KOPT-K1 (cell line): Measurements from ENCODE around the gene RPTOR.

Source experiments
- H3K27ac ChIP-seq: fragments of 200-600 bp; sonication (generic); 2 replicates; pipeline ENCODE4 v1.5.1; 2016; ENCODE audit warnings: antibody characterized with exemption, mild to moderate bottlenecking, low read depth, low read length; ENCODE audit not compliant: poor library complexity, severe bottlenecking
- H3K36me3 ChIP-seq: fragments of 200-600 bp; sonication (generic); 2 replicates; pipeline ENCODE4 v1.5.1; 2017; ENCODE audit warnings: antibody characterized with exemption, mild to moderate bottlenecking, low read length, moderate library complexity; ENCODE audit not compliant: insufficient read depth
- H3K9me3 ChIP-seq: fragments of 200-600 bp; sonication (generic); 2 replicates; pipeline ENCODE4 v1.5.1; 2017; ENCODE audit warnings: antibody characterized with exemption, low read length, mild to moderate bottlenecking; ENCODE audit not compliant: insufficient read depth, poor library complexity, severe bottlenecking

The RPTOR gene

DNA sequence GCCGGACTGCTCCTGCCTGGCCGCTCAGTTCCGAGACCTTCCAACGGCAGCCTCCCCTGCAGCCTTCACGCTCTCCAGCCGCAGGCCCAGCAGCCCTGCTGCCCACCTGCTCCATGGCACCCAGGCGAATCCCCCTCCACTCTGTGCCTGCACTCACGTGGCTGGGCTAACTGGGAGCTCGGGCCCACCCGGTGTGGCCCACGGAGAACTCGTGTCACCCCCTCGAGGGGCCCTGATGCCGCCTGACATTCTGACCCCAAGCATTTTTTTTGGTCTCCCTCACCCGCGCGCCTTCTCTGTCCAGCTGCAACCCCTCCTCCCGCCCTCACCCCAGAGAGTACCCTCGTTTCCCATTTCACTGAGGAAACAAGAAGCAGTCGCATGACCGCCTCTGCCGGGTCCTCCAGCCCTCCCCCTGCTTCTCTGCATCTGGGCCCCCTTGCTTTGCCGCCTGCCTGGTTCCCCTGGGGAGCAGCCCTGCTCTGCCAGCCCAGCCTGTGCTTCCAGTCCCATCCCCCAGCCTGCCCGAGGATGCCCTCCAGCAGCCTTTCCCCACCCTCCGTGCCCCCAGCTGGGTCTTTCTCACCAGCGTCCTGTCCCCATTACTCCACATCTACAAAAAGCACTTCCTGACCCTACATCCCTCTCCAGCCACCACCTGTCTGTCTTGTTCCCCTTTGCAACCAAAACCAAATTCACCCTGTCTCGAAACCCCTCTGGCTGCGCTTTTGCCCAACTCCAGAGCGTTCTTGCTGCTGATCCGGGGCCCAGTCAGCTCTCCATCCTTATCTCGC, 300.6 kb downstream of the RPTOR start:
- peaks cover 66% of the 10 kb centered on the region for H3K36me3 ChIP-seq
- H3K9me3 ChIP-seq, result no peaks in the 10 kb centered on the region
- H3K27ac ChIP-seq, result peak overlapping the region; percentile 89

DNA sequence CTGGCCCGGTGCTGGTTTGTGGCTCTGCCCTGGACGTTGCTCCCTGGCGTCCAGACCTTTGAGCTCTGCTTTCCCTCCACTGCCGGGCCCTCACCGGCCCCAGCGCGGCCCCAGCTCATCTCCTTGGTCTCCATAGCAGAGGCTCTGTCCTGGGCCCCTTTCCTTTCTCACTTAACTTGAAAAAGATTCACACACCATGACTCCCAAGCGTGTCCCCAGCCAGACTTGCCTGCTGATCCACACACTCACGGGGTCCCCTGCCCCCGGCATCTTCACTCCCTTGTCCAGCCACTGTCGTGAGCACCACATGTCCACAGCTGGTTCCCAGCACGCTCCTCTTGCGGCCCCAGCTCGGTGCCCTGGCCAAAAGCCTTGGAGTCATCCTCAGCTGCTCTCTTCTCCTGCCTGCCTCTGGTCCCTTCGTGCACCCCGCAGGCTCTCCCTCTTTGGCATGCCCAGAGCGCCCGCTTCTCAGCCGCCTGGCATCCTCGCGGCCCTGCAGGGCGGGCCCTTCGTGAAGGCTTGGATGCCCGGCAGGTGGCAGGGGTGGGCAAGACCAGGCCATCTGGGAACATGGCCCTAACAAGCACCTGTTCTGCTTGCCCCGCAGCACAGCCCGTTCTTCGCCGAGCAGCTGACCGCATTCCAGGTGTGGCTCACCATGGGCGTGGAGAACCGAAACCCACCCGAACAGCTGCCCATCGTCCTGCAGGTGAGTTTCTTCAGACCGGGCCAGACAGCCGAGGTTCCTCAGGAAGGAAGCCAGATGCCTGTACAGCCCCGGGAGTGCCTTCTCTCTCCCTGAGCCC, 301.4 kb downstream of the RPTOR start:
- Histone ChIP-seq H3K27ac (peak overlapping the region; percentile 89), H3K9me3 (no peaks in the 10 kb centered on the region), H3K36me3 (peaks cover 69% of the 10 kb centered on the region)

DNA sequence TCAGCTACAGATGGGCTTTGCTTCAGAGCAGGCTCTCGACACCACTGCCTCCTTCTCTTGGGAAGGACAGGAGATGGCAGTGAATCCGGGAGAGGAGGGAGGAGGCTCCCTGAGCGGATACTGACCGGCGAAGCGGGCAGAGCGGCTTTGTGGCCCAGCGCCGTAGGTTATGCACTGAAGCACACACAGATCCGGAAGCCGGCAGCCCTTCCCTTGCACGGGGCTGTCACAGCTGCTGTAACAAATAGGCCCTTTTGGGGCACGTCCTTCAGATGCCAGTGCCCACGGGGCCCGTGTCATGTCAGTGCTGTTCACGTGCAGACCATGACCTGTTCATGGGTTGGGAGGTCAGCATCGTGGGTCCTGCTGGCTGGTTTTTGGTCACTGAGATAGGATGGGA, 302.3 kb downstream of the RPTOR start:
- Histone ChIP-seq H3K9me3 (no peaks in the 10 kb centered on the region), H3K27ac (peak overlapping the region; percentile 89), H3K36me3 (peaks cover 70% of the 10 kb centered on the region)

DNA sequence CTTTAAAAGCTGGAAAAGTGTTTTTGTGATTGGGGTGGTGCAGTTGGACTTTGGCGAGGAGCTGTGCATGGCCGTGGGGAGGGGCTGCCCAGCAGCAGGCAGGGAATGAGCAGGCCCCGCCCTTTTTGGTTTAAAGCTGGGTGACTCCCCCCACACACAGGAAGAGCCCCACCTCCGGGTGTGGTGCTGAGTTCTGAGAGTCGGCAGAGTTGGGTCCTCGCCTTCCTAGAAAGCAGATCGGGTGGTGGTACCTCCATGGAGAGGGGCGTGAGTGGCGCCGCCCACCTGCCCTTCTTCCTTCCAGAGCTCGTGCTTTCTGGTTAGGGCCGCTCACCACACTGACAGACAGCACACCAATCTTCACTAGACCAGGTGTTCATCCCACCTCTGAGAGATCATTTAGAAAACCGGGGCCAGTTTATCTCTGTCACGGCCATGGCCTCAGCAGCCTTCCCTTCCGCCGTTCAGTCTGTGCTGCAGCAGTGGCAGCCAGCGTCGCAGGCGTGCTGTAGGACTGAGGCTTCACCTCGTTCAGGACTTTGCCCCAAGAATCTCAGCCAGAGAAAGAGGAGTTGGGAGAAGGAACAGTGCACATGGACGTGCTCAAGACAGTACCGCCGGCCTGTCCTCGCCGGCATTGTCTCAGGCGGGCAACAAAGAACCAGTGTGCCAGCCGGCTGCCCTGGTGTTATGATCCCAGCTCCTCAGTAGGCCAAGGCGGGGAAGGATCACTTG, 303.0 kb downstream of the RPTOR start:
- H3K27ac ChIP-seq, result peak overlapping the region; percentile 89
- no peaks in the 10 kb centered on the region for H3K9me3 ChIP-seq
- H3K36me3 ChIP-seq, result peaks cover 71% of the 10 kb centered on the region

DNA sequence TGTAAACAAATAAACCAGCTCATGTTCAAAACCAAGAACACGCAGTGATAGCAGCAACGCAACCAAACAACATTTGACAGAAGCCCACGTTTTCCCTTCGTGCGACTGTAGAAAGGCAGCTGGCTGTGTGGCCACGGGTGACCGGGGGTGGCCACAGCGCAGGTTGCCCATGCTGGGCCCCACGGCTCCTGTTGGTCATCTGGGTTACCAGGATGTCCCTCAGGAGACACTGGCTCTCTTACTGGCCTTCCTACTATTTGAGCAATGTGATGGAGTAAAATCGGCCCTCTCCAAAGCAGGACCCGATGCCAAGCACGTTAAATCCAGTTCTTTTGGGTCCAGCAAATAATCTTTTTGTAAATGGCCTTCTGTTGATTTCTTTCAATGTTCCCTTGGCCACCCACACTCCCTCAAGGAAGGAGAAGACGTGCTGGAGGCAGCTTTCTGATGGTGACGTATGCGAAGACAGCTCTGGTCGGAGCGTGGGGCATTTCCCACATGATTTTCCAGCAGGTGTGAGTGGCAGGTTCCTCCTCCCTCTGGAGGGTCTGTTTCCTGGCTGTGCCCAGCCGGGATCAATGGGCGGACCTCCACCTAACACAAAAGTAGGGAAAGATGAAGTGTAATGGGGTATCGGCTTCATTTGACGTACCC, 303.9 kb downstream of the RPTOR start:
- peak overlapping the region; percentile 89 for H3K27ac ChIP-seq
- H3K36me3 ChIP-seq, result peaks cover 77% of the 10 kb centered on the region
- H3K9me3 ChIP-seq, result no peaks in the 10 kb centered on the region

DNA sequence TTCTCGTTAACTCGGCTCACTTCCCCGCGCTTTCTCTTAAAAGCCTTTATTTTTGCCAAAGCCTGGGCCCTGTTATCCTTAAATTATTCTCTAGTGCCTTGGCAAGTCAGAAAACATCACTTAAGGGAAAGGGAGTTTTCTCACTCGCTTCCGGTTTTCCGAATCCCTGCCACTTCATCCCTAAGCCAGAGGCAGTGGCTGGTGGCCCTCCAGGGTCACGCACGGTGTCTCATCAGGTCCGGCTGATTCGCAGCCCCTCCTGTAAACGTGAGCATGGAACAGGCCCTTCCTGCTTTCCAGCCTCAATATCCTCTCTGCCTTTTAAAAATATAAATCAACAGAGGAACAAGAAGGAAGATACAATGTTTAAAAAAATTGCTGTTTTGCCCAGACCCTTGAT, 304.5 kb downstream of the RPTOR start:
- H3K36me3 ChIP-seq, result peaks cover 79% of the 10 kb centered on the region
- no peaks in the 10 kb centered on the region for H3K9me3 ChIP-seq
- H3K27ac ChIP-seq, result peak overlapping the region; percentile 89

- no peak overlapping the region for H3K27ac ChIP-seq
- peaks cover 82% of the 10 kb centered on the region for H3K36me3 ChIP-seq
- no peaks in the 10 kb centered on the region for H3K9me3 ChIP-seq
These were observed 305.5 kb downstream of the RPTOR start for GRCh38 chr17:80850109-80850508.

GRCh38 chr17:80850817-80851216, 306.2 kb downstream of the RPTOR start:
- no peak overlapping the region for H3K27ac ChIP-seq
- no peaks in the 10 kb centered on the region for H3K9me3 ChIP-seq
- H3K36me3 ChIP-seq, result peaks cover 85% of the 10 kb centered on the region

DNA sequence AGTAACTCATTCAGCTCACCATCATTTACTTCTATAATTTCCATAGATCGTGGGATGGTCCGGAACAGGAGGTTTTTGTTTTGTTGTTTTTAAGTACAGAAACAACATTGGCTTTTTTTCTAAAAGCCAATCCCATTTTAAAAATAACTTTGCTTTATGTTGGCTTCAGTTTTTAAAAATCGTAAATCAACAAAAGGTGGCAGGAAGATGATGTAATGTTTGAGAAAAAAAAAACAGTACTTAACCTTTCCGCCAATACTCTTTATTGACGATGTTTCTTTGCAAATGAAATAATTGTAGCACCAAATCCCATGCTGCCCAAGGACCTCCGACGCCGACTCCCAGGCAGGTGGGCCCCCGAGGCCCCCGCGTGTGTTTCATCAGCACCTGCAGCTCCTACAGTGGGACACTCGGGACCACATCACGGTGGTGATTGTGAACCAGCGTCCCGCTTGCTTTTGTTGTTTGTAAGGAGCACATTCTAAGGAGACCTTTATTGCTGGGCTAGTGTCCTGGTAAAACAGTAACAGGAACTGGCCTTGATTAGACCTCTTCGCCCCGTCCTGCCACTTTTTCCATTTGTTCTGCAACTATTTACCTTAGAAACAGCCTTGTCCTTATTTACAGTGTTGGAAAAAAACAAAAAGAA, 306.8 kb downstream of the RPTOR start:
- no peak overlapping the region for H3K27ac ChIP-seq
- H3K9me3 ChIP-seq, result no peaks in the 10 kb centered on the region
- H3K36me3 ChIP-seq, result peaks cover 85% of the 10 kb centered on the region

GRCh38 chr17:80852476-80853015, 307.9 kb downstream of the RPTOR start:
- H3K27ac ChIP-seq, result no peak overlapping the region
- no peaks in the 10 kb centered on the region for H3K9me3 ChIP-seq
- H3K36me3 ChIP-seq, result peaks cover 89% of the 10 kb centered on the region

GRCh38 chr17:80853076-80853475, 308.4 kb downstream of the RPTOR start:
- Histone ChIP-seq H3K36me3 (peaks cover 94% of the 10 kb centered on the region), H3K27ac (no peak overlapping the region), H3K9me3 (no peaks in the 10 kb centered on the region)

- Histone ChIP-seq H3K27ac (no peak overlapping the region), H3K36me3 (peaks cover 96% of the 10 kb centered on the region), H3K9me3 (no peaks in the 10 kb centered on the region)
These were observed 309.6 kb downstream of the RPTOR start for GRCh38 chr17:80854220-80854619.

DNA sequence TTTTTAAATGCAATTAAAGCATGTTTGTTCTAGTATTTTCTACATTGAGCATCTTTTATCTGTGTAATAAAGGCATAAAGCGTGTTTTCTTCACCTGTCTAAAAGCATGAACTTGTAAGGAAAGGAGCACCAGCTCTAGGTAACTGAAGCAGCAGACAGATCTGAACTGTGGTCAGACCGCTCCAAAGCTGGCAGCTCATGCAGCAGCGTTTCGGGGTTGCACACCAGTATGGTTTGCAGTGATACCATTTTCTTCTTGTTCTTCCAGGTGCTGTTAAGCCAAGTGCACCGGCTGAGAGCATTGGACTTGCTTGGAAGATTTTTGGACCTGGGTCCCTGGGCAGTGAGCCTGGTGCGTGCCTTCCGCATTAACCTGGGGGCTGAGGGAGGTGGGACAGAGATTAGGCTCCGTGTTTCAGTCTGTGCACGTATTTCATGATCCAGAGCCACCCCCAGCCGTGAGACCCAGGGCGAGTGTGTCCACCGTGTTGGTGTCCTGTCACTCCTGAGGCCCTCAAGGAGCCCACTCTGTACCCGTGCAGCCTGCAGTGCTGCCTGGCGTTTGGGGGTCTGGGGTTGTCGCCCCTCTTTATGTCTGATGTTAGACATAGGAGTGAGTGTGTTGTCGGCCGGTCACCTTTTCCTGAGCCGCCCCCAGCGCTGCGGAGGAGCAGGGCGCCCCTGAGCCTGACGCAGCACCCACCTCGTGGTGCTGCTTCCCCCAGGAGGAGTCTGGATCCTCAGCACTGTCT, 310.7 kb downstream of the RPTOR start:
- peak overlapping the region; percentile 77 for H3K27ac ChIP-seq
- H3K36me3 ChIP-seq, result peaks cover 91% of the 10 kb centered on the region
- H3K9me3 ChIP-seq, result no peaks in the 10 kb centered on the region
